KMS-11 (cell line): ENCODE results near the gene BAIAP2.
A peak's percentile ranks its signal among the peaks of the same experiment; 100 is the strongest.

Source experiments
- H2AFZ ChIP-seq: fragments of 200-600 bp; sonication (generic); 2 replicates; pipeline ENCODE4 v1.6.1; 2016; ENCODE audit warnings: antibody characterized with exemption, mixed run types, low read depth
- H3K27ac ChIP-seq: fragments of 200-600 bp; sonication (generic); 2 replicates; pipeline ENCODE4 v1.6.1; 2016; ENCODE audit warnings: mild to moderate bottlenecking, mixed run types
- H3K27me3 ChIP-seq: fragments of 200-600 bp; sonication (generic); 2 replicates; pipeline ENCODE4 v1.6.1; 2017; ENCODE audit warnings: mild to moderate bottlenecking, low read depth, mixed run types, moderate library complexity; ENCODE audit not compliant: insufficient read depth
- H3K36me3 ChIP-seq: fragments of 200-600 bp; sonication (generic); 2 replicates; pipeline ENCODE4 v1.6.1; 2017; ENCODE audit warnings: mild to moderate bottlenecking, mixed run types; ENCODE audit not compliant: insufficient read depth
- H3K4me1 ChIP-seq: fragments of 200-600 bp; sonication (generic); 2 replicates; pipeline ENCODE4 v1.6.1; 2016; ENCODE audit warnings: mild to moderate bottlenecking, low read depth, mixed run types; ENCODE audit not compliant: poor library complexity, severe bottlenecking
- H3K4me2 ChIP-seq: fragments of 200-600 bp; sonication (generic); 2 replicates; pipeline ENCODE4 v1.7.0; 2016; ENCODE audit warnings: mild to moderate bottlenecking, mixed run types
- H3K4me3 ChIP-seq: fragments of 200-600 bp; sonication (generic); IDR thresholded peaks from 2 replicates; pipeline ENCODE4 v1.6.1; 2017; ENCODE audit warnings: low read depth, low read length, mixed read lengths; ENCODE audit not compliant: insufficient read depth
- H3K79me2 ChIP-seq: fragments of 200-600 bp; sonication (generic); 2 replicates; pipeline ENCODE4 v1.6.1; 2016; ENCODE audit warnings: low read depth, mixed run types; ENCODE audit not compliant: insufficient read depth
- H3K9ac ChIP-seq: fragments of 200-600 bp; sonication (generic); 2 replicates; pipeline ENCODE4 v1.6.1; 2016; ENCODE audit warnings: mild to moderate bottlenecking, mixed run types
- H4K20me1 ChIP-seq: fragments of 200-600 bp; sonication (generic); 2 replicates; pipeline ENCODE4 v1.6.1; 2016; ENCODE audit warnings: mild to moderate bottlenecking, mixed run types; ENCODE audit not compliant: insufficient read depth
- TF ChIP-seq, protein P1 (sequence below): fragments of 200-600 bp; sonication (generic); conservative IDR thresholded peaks from 2 replicates; pipeline ENCODE4 v1.6.1; 2017; ENCODE audit warnings: low read depth, mild to moderate bottlenecking, antibody characterized with exemption, low read length, moderate library complexity, mixed read lengths

BAIAP2 gene

DNA sequence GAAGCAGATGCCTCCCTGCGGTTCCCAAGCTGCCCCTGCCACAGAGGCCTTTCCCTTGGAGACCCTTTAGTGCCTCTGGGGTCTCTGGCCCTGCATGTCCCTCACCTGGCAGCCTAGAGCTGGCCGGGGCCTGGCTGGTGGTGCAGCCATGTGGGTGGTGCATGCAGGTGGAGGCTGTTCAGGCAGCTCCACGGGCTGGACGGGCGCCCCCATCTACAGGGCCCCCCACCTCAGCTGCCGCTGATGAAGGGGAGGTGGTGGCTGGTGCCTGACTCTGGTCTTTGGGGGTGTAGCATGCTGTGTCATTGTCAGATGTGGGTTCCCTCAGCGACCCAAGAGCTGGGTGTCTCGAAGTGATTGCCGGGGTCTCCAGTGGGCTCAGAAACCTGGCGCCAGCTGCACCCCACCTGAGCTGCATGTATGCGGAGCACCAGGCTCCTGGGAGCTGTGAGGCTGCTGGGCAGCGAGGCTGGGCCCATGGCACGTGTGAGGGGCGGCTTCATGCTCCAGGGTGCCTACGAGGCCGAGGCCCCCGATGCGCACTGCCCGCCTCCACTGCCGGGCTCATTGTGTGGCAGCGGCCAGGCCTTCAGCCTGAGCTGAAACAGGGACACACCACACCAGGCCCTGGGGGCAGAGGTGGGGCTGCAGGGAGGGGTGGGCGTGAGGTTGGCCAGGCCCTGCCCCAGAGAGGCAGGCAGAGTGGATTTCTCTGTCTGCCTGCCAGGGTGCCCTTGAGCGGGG lies 57.0 kb downstream of the BAIAP2 start:
- H3K36me3 ChIP-seq: no peaks in the 10 kb centered on the region
- peaks cover 52% of the 10 kb centered on the region for H3K4me1 ChIP-seq
- peaks cover 93% of the 10 kb centered on the region for H3K27me3 ChIP-seq
- TF ChIP-seq, protein P1, sequence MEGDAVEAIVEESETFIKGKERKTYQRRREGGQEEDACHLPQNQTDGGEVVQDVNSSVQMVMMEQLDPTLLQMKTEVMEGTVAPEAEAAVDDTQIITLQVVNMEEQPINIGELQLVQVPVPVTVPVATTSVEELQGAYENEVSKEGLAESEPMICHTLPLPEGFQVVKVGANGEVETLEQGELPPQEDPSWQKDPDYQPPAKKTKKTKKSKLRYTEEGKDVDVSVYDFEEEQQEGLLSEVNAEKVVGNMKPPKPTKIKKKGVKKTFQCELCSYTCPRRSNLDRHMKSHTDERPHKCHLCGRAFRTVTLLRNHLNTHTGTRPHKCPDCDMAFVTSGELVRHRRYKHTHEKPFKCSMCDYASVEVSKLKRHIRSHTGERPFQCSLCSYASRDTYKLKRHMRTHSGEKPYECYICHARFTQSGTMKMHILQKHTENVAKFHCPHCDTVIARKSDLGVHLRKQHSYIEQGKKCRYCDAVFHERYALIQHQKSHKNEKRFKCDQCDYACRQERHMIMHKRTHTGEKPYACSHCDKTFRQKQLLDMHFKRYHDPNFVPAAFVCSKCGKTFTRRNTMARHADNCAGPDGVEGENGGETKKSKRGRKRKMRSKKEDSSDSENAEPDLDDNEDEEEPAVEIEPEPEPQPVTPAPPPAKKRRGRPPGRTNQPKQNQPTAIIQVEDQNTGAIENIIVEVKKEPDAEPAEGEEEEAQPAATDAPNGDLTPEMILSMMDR: no peak
- no peak overlapping the region for H3K9ac ChIP-seq
- H3K4me3 ChIP-seq: no peak overlapping the region
- no peaks in the 10 kb centered on the region for H4K20me1 ChIP-seq
- no peak overlapping the region for H2AFZ ChIP-seq
- H3K79me2 ChIP-seq: no peaks in the 10 kb centered on the region
- H3K27ac ChIP-seq: no peak overlapping the region
- no peak overlapping the region for H3K4me2 ChIP-seq

DNA sequence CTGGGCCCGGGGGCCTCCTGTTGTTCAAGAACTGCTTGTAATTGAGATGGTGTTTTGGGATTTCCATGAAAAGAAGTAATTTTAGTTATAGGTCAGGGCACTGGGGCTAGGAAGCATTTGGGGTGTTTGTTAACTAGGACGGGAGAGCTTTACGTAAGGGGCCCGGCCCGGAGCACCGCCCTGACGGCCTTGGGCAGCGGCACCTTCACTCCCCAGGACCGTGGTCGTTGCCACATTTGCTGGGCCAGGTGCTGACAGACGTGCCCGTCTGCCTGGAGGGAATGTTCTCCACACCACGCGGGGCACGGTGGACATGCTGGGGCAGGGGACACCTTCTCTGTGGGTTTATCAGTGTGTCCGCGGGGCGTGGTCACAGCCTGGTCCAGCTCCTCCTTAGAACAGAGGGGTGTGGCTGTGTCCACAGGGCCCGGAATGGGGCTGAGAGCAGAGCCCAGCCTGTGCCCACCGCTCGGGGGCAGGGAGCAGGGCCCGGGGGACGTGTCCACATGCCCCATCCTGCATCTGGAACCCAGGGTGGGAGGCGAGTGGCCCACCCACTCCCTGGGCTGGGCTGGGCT lies 57.7 kb downstream of the BAIAP2 start:
- TF ChIP-seq, protein P1: no peak
- H3K36me3 ChIP-seq: no peaks in the 10 kb centered on the region
- H2AFZ ChIP-seq: no peak overlapping the region
- H3K79me2 ChIP-seq: no peaks in the 10 kb centered on the region
- H3K9ac ChIP-seq: no peak overlapping the region
- peaks cover 93% of the 10 kb centered on the region for H3K27me3 ChIP-seq
- no peak overlapping the region for H3K4me2 ChIP-seq
- peaks cover 52% of the 10 kb centered on the region for H3K4me1 ChIP-seq
- H4K20me1 ChIP-seq: no peaks in the 10 kb centered on the region
- H3K4me3 ChIP-seq: no peak overlapping the region
- H3K27ac ChIP-seq: no peak overlapping the region

DNA sequence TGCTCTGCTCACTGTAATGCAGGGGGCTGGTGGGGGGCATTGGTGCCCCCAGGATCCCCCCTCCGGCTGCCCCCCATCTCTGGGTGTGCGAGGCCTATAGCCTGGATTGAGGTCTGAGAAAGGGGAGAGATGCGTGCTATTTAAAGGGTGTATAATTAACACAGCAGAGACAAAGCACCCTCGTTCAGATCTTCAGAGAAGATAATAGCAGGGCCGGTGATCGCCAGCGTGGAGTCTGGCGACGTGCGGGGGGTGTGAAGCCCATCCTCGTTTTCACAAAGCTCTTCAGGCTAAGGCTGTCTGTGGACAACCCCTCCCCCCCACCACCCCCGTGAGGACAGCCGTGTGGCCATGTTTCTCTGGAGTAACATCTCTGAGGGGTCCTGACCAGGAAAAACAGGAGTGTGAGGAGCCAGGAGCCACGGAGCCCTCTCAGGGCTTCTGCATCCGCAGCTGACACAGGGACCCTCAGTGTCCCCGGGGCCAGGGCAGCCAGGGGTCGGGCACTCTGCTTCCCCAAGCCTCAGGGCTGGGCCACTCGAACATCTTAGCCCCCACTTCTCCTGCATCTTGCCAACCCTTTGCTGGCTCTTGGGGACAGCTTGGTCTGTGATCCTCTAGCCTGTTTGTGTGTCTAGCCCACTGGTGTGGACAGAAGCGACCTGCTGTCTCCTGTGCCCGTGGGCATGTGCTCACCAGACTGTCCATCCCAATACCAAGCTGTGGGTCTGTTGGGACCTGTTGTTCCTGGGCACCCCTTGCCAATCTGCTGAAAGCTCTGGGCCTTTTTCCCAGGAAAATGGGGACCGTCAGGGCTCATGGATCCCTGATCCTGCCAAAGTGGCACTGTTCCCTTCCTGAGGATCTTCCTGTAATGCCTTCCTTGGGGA lies 58.9 kb downstream of the BAIAP2 start:
- H3K9ac ChIP-seq: no peak overlapping the region

More for the DNA sequence above, 58.9 kb downstream of the BAIAP2 start:
- no peak overlapping the region for H3K27ac ChIP-seq
- peaks cover 93% of the 10 kb centered on the region for H3K27me3 ChIP-seq
- peaks cover 45% of the 10 kb centered on the region for H3K4me1 ChIP-seq
- no peaks in the 10 kb centered on the region for H3K36me3 ChIP-seq
- no peak overlapping the region for H3K4me3 ChIP-seq
- no peaks in the 10 kb centered on the region for H4K20me1 ChIP-seq
- no peak overlapping the region for H2AFZ ChIP-seq
- no peaks in the 10 kb centered on the region for H3K79me2 ChIP-seq
- TF ChIP-seq, protein P1: no peak
- peak overlapping the region; percentile 63; the same call in 1 of the 2 replicates for H3K4me2 ChIP-seq
